ENCODE data around the gene RNF115.

DNA sequence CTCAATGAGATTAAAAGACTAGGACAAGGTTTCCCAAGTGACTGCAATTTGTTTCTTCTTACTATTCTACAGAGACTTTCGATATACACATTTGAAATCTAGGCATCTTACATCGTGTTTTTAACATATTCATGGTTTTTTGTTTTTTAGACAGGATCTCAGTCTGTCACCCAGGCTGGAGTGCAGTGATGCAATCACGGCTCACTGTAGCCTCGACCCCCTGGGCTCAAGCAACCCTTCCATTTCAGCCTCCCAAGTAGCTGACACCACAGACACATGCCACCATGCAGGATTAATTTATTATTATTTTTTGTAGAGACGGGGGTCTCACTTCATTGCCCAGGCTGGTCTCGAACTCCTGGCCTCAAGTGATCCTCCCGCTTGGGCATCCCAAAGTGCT, 118.3 kb downstream of the RNF115 start:
- TF ChIP-seq RCOR1 (IDR thresholded peaks at IDR 0.05; ENCODE audit: insufficient replicate concordance, low read length) (no peak), POLR2A (IDR thresholded peaks at IDR 0.05; ENCODE audit: low read depth, low read length) (no peak), MXI1 (IDR thresholded peaks at IDR 0.05; ENCODE audit: borderline replicate concordance, low read depth, low read length) (no peak), MAFK (IDR thresholded peaks at IDR 0.05; ENCODE audit: low read depth, low read length) (no peak), NFE2L2 (IDR thresholded peaks at IDR 0.05; ENCODE audit: low read depth, low read length) (no peak), CEBPB (IDR thresholded peaks at IDR 0.05; ENCODE audit: low read depth, low read length) (peak; percentile 50; the same call in 1 of the 2 replicates), MAZ (IDR thresholded peaks at IDR 0.05; ENCODE audit: borderline replicate concordance, low read depth, low read length) (no peak), BHLHE40 (IDR thresholded peaks at IDR 0.05; ENCODE audit: low read depth, low read length) (no peak), RFX5 (IDR thresholded peaks at IDR 0.05; ENCODE audit: low read depth, low read length) (no peak), RAD21 (IDR thresholded peaks at IDR 0.05; ENCODE audit: low read length) (no peak), SMC3 (IDR thresholded peaks at IDR 0.05; ENCODE audit: low read depth, low read length) (no peak)
- TF ChIP-seq, protein P1, sequence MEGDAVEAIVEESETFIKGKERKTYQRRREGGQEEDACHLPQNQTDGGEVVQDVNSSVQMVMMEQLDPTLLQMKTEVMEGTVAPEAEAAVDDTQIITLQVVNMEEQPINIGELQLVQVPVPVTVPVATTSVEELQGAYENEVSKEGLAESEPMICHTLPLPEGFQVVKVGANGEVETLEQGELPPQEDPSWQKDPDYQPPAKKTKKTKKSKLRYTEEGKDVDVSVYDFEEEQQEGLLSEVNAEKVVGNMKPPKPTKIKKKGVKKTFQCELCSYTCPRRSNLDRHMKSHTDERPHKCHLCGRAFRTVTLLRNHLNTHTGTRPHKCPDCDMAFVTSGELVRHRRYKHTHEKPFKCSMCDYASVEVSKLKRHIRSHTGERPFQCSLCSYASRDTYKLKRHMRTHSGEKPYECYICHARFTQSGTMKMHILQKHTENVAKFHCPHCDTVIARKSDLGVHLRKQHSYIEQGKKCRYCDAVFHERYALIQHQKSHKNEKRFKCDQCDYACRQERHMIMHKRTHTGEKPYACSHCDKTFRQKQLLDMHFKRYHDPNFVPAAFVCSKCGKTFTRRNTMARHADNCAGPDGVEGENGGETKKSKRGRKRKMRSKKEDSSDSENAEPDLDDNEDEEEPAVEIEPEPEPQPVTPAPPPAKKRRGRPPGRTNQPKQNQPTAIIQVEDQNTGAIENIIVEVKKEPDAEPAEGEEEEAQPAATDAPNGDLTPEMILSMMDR (conservative IDR thresholded peaks at IDR 0.05; ENCODE audit: low read depth, low read length) = no peak
- TF ChIP-seq, protein P2, sequence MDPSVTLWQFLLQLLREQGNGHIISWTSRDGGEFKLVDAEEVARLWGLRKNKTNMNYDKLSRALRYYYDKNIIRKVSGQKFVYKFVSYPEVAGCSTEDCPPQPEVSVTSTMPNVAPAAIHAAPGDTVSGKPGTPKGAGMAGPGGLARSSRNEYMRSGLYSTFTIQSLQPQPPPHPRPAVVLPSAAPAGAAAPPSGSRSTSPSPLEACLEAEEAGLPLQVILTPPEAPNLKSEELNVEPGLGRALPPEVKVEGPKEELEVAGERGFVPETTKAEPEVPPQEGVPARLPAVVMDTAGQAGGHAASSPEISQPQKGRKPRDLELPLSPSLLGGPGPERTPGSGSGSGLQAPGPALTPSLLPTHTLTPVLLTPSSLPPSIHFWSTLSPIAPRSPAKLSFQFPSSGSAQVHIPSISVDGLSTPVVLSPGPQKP (IDR thresholded peaks at IDR 0.05; ENCODE audit: borderline replicate concordance, low read depth, low read length) = no peak
- TF ChIP-seq, protein P3, sequence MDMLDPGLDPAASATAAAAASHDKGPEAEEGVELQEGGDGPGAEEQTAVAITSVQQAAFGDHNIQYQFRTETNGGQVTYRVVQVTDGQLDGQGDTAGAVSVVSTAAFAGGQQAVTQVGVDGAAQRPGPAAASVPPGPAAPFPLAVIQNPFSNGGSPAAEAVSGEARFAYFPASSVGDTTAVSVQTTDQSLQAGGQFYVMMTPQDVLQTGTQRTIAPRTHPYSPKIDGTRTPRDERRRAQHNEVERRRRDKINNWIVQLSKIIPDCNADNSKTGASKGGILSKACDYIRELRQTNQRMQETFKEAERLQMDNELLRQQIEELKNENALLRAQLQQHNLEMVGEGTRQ (IDR thresholded peaks at IDR 0.05; ENCODE audit: low read depth, low read length) = no peak

Measured in IMR-90 (cell line).